Common myeloid progenitor, CD34-positive (primary cell): ENCODE results near the gene COL1A2.

Source experiments
- CTCF ChIA-PET: fragments of 350-600 bp; sonication (Branson Sonifier 250); formaldehyde crosslinking; loops from one replicate; lab custom pipeline; 2021; ENCODE audit warnings: antibody characterized with exemption; lab: Charles Lee
- POLR2A ChIA-PET: fragments of 350-600 bp; sonication (Branson Sonifier 250); formaldehyde crosslinking; loops from one replicate; lab custom pipeline; 2021; ENCODE audit warnings: antibody characterized with exemption; lab: Charles Lee
- DNase-seq, 3 donors: peaks; one replicate each; pipeline versions ENCODE4 v3.0.0 to v3.0.0-alpha.2; 2013
- H3K27ac ChIP-seq, 2 experiments: 1 replicate in 1 of 2; 2 replicates in 1 of 2; pipeline ENCODE4 v1.7.0; 2013; ENCODE audit warnings: inconsistent platforms in 2 of 2, low read length in 2 of 2, mild to moderate bottlenecking in 2 of 2, low read depth in 1 of 2, moderate library complexity in 1 of 2; ENCODE audit not compliant: severe bottlenecking in 2 of 2, insufficient read depth in 1 of 2, poor library complexity in 1 of 2
- H3K27me3 ChIP-seq, 5 experiments: replicated peaks in 2 of 5; 1 replicate in 3 of 5; 2 replicates in 2 of 5; pipeline versions ENCODE4 v1.6.1 to v1.7.0; 2013; ENCODE audit warnings: low read length in 4 of 5, mild to moderate bottlenecking in 2 of 5, moderate library complexity in 2 of 5, inconsistent platforms in 1 of 5; ENCODE audit not compliant: insufficient read depth in 5 of 5, control insufficient read depth in 4 of 5
- H3K36me3 ChIP-seq, 4 experiments: 1 replicate in 2 of 4; 2 replicates in 2 of 4; pipeline versions ENCODE4 v1.6.1 to v1.7.0; 2013; ENCODE audit warnings: low read length in 3 of 4, control low read depth in 1 of 4, mild to moderate bottlenecking in 1 of 4; ENCODE audit not compliant: control insufficient read depth in 4 of 4, insufficient read depth in 4 of 4
- H3K4me1 ChIP-seq, 4 experiments: 1 replicate in 3 of 4; 2 replicates in 1 of 4; pipeline versions ENCODE4 v1.6.1 to v1.7.1; 2013; ENCODE audit warnings: low read length in 3 of 4, mild to moderate bottlenecking in 3 of 4, control low read depth in 1 of 4, inconsistent platforms in 1 of 4, moderate library complexity in 1 of 4; ENCODE audit not compliant: control insufficient read depth in 4 of 4, insufficient read depth in 4 of 4; ENCODE audit errors: control extremely low read depth in 1 of 4
- H3K4me3 ChIP-seq, 7 experiments: 1 replicate in 4 of 7; 2 replicates in 3 of 7; pipeline versions ENCODE4 v1.5.1 to v1.7.0; 2013; ENCODE audit warnings: mild to moderate bottlenecking in 7 of 7, low read length in 6 of 7, moderate library complexity in 6 of 7, inconsistent platforms in 2 of 7, low read depth in 2 of 7, control low read depth in 1 of 7; ENCODE audit not compliant: insufficient read depth in 4 of 7, control insufficient read depth in 1 of 7; ENCODE audit errors: extremely low read depth in 1 of 7
- H3K9me3 ChIP-seq, 5 experiments: 1 replicate in 4 of 5; 2 replicates in 1 of 5; pipeline versions ENCODE4 v1.6.1 to v1.7.1; 2013; ENCODE audit warnings: low read length in 4 of 5, mild to moderate bottlenecking in 2 of 5, inconsistent platforms in 1 of 5, low read depth in 1 of 5, moderate library complexity in 1 of 5; ENCODE audit not compliant: control insufficient read depth in 4 of 5, insufficient read depth in 2 of 5; ENCODE audit errors: control extremely low read depth in 1 of 5
- WGBS: methylation state at CpG from one replicate; pipeline ENCODE4 v1.1.5; 2013; ENCODE audit not compliant: insufficient coverage; 5-methylcytosine and 5-hydroxymethylcytosine counted together

Gene COL1A2

GRCh38 chr7:94414980-94415379 is 20.3 kb downstream of the COL1A2 start:
- H3K27ac ChIP-seq = no peak overlapping the region
- H3K9me3 ChIP-seq = no peaks in the 10 kb centered on the region
- H3K4me1 ChIP-seq = no peaks in the 10 kb centered on the region
- no peaks in the 10 kb centered on the region for H3K36me3 ChIP-seq
- ChIA-PET POLR2A (no interaction called here), CTCF (no interaction called here)
- no peak overlapping the region for H3K4me3 ChIP-seq
- H3K27me3 ChIP-seq = no peaks in the 10 kb centered on the region
- DNase-seq = no peak

GRCh38 chr7:94417306-94417705 is 22.6 kb downstream of the COL1A2 start:
- Histone ChIP-seq H3K4me1 (no peaks in the 10 kb centered on the region), H3K36me3 (no peaks in the 10 kb centered on the region), H3K27ac (no peak overlapping the region), H3K9me3 (no peaks in the 10 kb centered on the region), H3K27me3 (peaks cover 0 to 2% (median 0%) of the 10 kb centered on the region in 5 experiments), H3K4me3 (no peak overlapping the region)
- ChIA-PET CTCF (no interaction called here), POLR2A (interaction anchor here (0.6 kb wide), 1 partner anchor 1121 kb away, joined by 3 read pairs; no protein-coding TSS in a partner anchor)
- 100% methylated on average over 1 of the region's 1 CpG for WGBS
- DNase-seq = no peak

GRCh38 chr7:94417901-94418300 is 23.2 kb downstream of the COL1A2 start:
- DNase-seq = no peak
- H3K36me3 ChIP-seq = no peaks in the 10 kb centered on the region
- CTCF ChIA-PET = no interaction called here
- POLR2A ChIA-PET = no interaction called here
- H3K27ac ChIP-seq = no peak overlapping the region
- no peaks in the 10 kb centered on the region for H3K4me1 ChIP-seq
- peaks cover 0 to 2% (median 0%) of the 10 kb centered on the region in 5 experiments for H3K27me3 ChIP-seq
- no peaks in the 10 kb centered on the region for H3K9me3 ChIP-seq
- WGBS = 100% methylated on average over 1 of the region's 3 CpGs
- no peak overlapping the region for H3K4me3 ChIP-seq

- H3K27ac ChIP-seq = no peak overlapping the region
- CTCF ChIA-PET = no interaction called here
- 97% methylated on average over 3 of the region's 5 CpGs for WGBS
These were observed 24.2 kb downstream of the COL1A2 start for GRCh38 chr7:94418851-94419250.

GRCh38 chr7:94420328-94420727 is 25.6 kb downstream of the COL1A2 start:
- Histone ChIP-seq H3K27ac (no peak overlapping the region), H3K27me3 (peaks cover 0 to 2% (median 0%) of the 10 kb centered on the region in 5 experiments), H3K4me1 (no peaks in the 10 kb centered on the region), H3K4me3 (no peak overlapping the region), H3K36me3 (no peaks in the 10 kb centered on the region), H3K9me3 (no peaks in the 10 kb centered on the region)
- 97% methylated on average over 3 of the region's 6 CpGs for WGBS
- no peak for DNase-seq
- ChIA-PET CTCF (no interaction called here), POLR2A (no interaction called here)

More at GRCh38 chr7:94418851-94419250, 24.2 kb downstream of the COL1A2 start:
- no peaks in the 10 kb centered on the region for H3K4me1 ChIP-seq
- no peaks in the 10 kb centered on the region for H3K36me3 ChIP-seq
- DNase-seq = no peak
- H3K27me3 ChIP-seq = peaks cover 0 to 2% (median 0%) of the 10 kb centered on the region in 5 experiments
- H3K9me3 ChIP-seq = no peaks in the 10 kb centered on the region
- H3K4me3 ChIP-seq = no peak overlapping the region
- POLR2A ChIA-PET = no interaction called here

GRCh38 chr7:94421681-94422080 is 27.0 kb downstream of the COL1A2 start:
- DNase-seq = no peak
- WGBS = 100% methylated on average over 3 of the region's 3 CpGs
- H3K27me3 ChIP-seq = peaks cover 0 to 2% (median 0%) of the 10 kb centered on the region in 5 experiments
- no peaks in the 10 kb centered on the region for H3K36me3 ChIP-seq
- H3K27ac ChIP-seq = no peak overlapping the region
- ChIA-PET POLR2A (no interaction called here), CTCF (no interaction called here)
- no peak overlapping the region for H3K4me3 ChIP-seq
- no peaks in the 10 kb centered on the region for H3K9me3 ChIP-seq
- no peaks in the 10 kb centered on the region for H3K4me1 ChIP-seq

GRCh38 chr7:94422136-94422535 is 27.4 kb downstream of the COL1A2 start:
- Histone ChIP-seq H3K27ac (no peak overlapping the region), H3K4me1 (no peaks in the 10 kb centered on the region), H3K27me3 (peaks cover 0 to 2% (median 0%) of the 10 kb centered on the region in 5 experiments), H3K36me3 (no peaks in the 10 kb centered on the region), H3K4me3 (no peak overlapping the region), H3K9me3 (no peaks in the 10 kb centered on the region)
- ChIA-PET CTCF (no interaction called here), POLR2A (no interaction called here)
- DNase-seq = no peak
- no CpG with 5 or more reads among the region's 1 CpG for WGBS
